GM18499 (cell line): ENCODE measurements around the gene CLEC1A.

Experiments used
- ATAC-seq: cut with Tn5 transposase; IDR thresholded peaks from one replicate; pipeline ENCODE4 v1.9.1; 2021; ENCODE audit warnings: moderate number of reproducible peaks; ENCODE audit not compliant: insufficient read depth, unreplicated experiment

CLEC1A gene

DNA sequence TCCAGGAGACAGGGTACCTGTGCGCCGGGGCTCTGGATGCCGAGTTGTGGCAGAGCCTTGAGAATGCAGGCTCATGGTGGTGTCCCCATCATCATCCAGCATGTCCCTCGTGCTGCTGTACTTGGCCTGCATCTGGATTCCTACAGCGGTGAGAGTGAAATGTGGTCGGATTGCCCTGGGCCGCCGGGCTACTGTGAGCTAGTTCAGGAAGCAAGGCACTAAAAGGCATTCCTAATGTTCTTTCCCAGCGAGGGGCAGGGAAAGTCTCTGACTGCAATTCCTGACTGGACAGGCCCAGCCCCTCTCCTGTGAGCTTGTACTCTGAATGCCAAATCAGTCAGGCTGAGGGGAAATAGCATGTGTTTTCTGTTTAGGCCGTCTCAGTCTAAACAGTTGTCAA, at the start of gene CLEC1A:
TSS of gene CLEC1A (minus strand) at position 195 of the 400 bp plus-strand sequence. CDS start at position 132, 63 bp downstream.
- ATAC-seq, result no peak

GRCh38 chr12:10147714-10148403, 49.1 kb upstream of the CLEC1A start:
- ATAC-seq, result peak; percentile 63

GRCh38 chr12:10142976-10143589, 44.3 kb upstream of the CLEC1A start:
- no peak for ATAC-seq

- no peak for ATAC-seq
These were observed 41.2 kb upstream of the CLEC1A start for GRCh38 chr12:10140001-10140400.

DNA sequence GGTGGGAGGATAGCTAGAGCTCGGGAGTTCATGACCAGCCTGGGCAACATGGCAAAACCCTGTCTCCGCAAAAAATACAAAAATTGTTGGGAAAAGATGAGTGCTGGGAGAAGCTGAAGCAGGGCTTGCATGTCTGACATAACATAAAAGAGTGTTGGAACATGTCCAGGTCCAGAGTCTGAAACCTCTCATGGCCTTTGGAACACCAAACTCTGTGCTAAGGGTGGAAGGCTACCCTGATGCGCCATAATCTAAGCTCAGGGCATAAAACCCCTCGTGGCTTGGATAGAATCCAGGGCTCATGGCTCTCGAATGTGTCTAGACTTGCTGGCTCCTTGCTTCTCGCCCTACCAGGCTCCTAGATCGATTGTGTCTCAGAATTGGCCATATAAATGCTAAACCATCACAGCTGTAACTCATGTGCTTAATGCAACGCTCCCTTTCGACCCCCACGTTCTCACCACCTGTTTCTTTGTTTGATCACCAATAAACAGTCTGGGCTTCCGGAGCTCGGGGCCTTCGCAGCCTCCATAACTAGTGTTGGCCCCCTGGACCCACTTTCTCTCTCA, 37.9 kb upstream of the CLEC1A start:
- ATAC-seq, result no peak

DNA sequence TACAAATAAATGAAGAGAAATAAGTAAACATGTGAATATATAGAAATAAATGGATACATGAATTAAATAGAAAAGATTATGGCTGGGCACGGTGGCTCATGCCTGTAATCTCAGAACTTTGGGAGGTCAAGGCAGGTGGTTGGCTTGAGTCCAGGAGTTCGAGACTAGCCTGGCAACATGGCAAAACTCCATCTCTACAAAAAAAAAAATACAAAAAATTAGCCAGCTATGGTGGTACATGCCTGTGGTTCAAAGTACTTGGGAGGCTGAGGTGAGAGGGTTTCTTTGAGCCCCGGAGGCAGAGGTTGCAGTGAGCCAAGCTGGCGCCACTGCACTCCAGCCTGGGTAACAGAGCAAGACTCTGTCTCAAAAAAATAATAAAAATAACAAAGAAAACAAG, 36.3 kb upstream of the CLEC1A start:
- no peak for ATAC-seq

GRCh38 chr12:10132850-10133370, 34.1 kb upstream of the CLEC1A start:
- no peak for ATAC-seq

GRCh38 chr12:10131111-10131690, 32.4 kb upstream of the CLEC1A start:
- no peak for ATAC-seq

DNA sequence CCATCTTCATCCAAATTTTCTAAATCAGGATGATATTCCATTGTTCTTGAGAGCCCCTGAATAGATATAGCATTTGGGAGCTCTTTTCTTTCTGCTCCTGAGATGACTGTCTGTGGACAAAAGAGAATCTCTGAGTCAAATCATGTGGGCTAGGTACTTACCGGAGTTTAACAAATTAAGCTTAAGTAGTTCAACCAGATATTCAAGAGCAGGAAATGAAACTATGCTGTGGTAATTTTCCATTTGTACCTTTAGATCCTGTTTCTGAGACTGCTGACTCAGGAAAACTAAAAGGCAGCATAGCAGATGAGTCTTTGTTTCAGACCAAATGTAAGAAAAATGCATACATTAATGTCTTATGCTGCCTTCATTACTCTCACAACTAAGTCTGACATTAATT, 31.3 kb upstream of the CLEC1A start, which contains the start of gene CLEC7A:
TSS of gene CLEC7A (minus strand) at position 158 of the 400 bp plus-strand sequence. CDS start at position 41, 117 bp downstream.
- peak; percentile 60 for ATAC-seq

GRCh38 chr12:10128687-10129086, 29.9 kb upstream of the CLEC1A start:
- no peak for ATAC-seq

GRCh38 chr12:10126413-10126812, 27.6 kb upstream of the CLEC1A start:
- ATAC-seq, result no peak

- ATAC-seq, result no peak
These were observed 23.9 kb upstream of the CLEC1A start for GRCh38 chr12:10122689-10123088.

- ATAC-seq, result no peak
These were observed 22.5 kb upstream of the CLEC1A start for GRCh38 chr12:10121278-10121677.

GRCh38 chr12:10119066-10119465, 20.3 kb upstream of the CLEC1A start:
- ATAC-seq, result no peak

DNA sequence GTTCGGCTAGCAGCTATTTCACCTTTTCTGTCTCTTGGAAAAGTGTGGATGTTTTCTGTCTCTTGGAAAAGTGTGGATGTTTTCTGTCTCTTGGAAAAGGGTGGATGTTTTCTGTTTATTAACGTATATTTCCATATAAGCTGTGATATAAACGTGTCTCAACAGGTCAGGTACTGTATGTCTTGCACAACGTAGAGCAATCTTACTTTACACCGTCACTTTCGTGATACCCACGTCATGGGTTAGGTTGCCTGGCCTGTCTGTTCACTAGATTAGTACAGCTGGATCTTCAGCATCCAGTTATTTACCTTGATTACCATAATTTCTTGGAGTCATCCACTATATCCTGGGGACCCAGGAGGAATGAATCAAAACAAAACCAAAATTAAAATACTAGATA, 17.1 kb upstream of the CLEC1A start:
- ATAC-seq, result no peak

DNA sequence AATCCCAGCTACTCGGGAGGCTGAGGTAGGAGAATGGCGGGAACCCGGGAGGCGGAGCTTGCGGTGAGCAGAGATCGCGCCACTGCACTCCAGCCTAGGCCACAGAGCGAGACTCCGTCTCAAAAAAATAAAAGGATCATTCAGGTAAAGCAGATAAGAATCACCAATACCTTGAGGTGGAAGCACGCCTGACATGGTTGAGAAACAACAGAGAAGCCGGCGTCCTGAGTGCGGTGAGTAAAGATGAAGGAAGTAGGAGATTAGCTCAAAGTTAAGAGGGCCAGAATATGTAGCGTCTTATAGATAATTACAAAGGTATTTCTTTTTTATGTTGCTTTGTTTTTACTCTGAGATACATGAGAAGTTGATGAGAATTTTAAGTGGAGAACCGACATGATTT, 16.5 kb upstream of the CLEC1A start:
- no peak for ATAC-seq

- ATAC-seq, result no peak
These were observed 15.1 kb upstream of the CLEC1A start for GRCh38 chr12:10113920-10114319.

GRCh38 chr12:10113075-10113474, 14.3 kb upstream of the CLEC1A start:
- no peak for ATAC-seq

GRCh38 chr12:10111451-10111850, 12.7 kb upstream of the CLEC1A start:
- no peak for ATAC-seq

DNA sequence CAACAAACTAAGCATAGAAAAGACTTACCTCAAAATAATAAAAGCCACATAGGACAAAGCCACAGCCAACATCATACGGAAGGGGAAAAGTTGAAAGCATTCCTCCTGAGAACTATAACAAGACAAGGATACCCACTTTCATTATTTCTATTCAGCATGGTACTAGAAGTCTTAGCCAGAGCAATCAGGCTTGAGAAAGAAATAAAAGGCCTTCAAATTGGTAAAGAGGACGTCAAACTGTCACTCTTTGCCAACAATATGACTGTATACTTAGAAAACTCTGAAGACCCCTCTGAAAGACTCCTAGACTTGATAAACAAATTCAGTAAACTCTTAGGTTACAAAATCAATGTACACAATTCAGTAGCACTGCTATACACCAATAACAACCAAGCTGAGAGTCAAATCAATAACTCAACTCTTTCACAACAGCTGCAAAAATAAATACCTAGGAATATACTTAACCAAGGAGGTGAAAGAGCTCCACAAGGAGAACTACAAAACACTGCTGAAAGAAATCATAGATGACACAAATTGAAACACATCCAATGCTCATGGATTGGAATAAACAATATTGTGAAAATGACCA, 11.6 kb upstream of the CLEC1A start:
- ATAC-seq, result no peak

GRCh38 chr12:10102322-10102721, 3.5 kb upstream of the CLEC1A start:
- no peak for ATAC-seq
